Islet of Langerhans (tissue), 1 donor: ENCODE data around the gene DQX1.
"Not testable (repeated sequence)": the region's sequence is repeated elsewhere in the genome, so short reads cannot be mapped to it uniquely, and the experiment has no call there.

ENCODE experiments used
- FAIRE-seq: peaks from one replicate; lab custom pipeline; 2011; peaks lifted over from hg19 to GRCh38; lab: Jason Lieb, UNC

Gene DQX1

GRCh38 chr2:74496997-74497776 is 28.8 kb downstream of the DQX1 start:
- no peak for FAIRE-seq

DNA sequence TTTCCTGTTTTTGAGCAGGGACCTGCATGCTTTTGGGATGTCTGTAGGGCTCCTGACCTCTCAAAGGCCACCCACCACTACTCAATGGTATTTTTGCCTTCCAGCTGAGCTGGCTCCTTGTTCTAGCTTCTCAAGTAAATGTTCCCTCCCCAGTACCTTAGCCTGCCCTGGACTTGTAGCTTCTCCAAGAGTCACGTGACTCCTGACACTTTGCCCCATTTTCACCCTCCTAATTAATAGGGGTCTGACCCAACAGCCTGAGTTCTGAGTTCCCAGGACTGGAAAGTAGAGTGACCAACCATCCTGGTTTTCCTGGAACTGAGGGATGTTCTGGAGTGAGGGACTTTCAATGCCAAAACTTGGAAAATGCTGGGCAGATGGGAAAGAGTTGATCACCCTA is 30.6 kb downstream of the DQX1 start:
- no peak for FAIRE-seq

GRCh38 chr2:74493546-74493945 is 32.5 kb downstream of the DQX1 start:
- FAIRE-seq: no peak

DNA sequence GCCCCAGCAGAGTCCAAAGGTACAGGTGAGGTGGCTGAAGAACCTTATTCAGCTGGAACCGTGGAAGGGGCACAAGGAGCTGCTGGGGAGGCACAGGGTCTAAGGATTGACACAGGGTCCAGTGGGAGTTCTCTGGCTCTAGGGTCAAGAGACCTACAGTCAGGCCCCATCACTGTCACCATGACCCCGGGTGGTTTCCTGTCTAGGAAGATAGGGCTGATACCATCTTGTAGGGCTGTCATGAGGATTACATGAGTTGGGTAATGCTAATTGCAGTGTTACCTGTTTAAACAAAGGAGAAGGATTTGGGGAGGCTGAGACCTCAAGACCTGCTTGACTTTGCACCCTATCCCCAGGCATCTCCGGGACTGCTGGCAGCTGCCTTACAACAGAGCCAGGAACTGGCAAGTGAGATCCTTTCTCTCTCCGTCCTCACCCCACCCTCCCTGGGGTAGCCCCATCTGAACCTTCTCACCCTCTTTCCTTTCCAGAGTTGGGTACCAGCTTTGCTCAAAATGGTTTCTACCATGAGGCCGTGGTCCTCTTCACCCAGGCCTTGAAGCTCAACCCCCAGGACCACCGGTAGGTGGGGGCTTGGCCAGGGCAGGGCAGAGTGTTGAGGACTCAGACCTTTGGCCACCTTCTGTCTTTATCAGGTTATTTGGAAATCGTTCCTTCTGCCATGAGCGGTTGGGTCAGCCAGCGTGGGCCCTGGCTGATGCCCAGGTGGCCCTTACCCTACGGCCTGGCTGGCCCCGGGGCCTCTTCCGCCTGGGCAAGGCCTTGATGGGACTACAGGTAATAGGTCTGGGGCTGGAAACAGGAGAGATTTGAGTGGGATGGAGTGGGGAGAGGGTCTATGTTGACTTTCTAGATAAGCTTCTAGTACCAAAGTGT is 34.1 kb downstream of the DQX1 start:
- no peak for FAIRE-seq

GRCh38 chr2:74489906-74490305 is 36.1 kb downstream of the DQX1 start:
- no peak for FAIRE-seq

DNA sequence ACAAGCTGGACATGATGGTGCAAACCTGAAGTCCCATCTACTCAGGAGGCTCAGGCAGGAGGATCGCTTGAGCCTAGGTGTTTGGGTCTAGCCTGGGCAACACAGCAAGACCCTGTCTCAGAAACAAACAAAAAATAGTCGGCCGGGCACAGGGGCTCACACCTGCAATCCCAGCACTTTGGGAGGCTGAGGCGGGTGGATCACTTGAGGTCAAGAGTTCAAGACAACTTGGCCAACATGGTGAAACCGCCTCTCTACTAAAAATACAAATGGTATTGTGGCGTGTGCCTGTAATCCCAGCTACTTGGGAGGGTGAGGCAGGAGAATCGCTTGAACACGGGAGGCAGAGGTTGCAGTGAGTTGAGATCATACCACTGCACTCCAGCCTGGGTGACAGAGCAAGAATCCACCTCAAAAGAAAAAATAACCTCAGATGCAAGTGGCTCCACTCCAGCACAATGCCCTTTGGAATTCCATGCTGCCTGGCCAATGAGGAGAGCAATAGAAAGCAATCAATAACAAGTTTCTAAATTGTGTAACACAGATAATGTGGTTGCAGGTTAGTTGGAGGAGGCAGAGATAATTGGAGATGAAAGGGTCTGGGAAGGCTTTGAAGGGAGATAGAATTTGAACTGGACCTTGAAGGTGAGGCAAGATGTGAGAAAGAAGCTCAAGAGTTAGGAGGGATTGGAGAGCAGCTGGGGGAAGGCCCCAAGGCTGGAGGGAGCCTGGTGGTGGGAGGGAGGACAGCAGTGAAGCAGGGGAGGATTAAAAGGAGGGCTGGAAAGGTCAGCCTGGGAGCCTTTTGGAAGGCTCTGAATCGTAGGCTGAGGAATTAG is 37.2 kb downstream of the DQX1 start:
- FAIRE-seq: no peak

DNA sequence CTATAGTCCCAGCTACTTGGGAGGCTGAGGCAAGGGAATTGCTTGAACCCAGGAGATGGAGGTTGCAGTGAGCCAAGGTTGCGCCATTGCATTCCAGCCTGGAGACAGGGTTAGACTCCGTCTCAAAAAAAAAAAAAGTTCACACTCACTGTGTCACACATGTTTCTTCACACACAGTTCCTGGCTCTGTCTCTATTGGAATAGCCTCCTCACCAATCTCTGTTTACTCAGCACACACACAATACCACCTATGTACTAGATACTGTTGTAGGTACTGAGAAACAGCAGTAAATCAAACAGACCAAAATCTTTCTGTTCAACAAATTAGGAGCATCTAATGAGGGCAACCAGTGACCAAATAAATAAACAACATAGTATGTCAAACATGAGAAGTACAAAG is 39.9 kb downstream of the DQX1 start:
- no peak for FAIRE-seq

GRCh38 chr2:74483675-74484164 is 42.3 kb downstream of the DQX1 start:
- not testable (repeated sequence) for FAIRE-seq

DNA sequence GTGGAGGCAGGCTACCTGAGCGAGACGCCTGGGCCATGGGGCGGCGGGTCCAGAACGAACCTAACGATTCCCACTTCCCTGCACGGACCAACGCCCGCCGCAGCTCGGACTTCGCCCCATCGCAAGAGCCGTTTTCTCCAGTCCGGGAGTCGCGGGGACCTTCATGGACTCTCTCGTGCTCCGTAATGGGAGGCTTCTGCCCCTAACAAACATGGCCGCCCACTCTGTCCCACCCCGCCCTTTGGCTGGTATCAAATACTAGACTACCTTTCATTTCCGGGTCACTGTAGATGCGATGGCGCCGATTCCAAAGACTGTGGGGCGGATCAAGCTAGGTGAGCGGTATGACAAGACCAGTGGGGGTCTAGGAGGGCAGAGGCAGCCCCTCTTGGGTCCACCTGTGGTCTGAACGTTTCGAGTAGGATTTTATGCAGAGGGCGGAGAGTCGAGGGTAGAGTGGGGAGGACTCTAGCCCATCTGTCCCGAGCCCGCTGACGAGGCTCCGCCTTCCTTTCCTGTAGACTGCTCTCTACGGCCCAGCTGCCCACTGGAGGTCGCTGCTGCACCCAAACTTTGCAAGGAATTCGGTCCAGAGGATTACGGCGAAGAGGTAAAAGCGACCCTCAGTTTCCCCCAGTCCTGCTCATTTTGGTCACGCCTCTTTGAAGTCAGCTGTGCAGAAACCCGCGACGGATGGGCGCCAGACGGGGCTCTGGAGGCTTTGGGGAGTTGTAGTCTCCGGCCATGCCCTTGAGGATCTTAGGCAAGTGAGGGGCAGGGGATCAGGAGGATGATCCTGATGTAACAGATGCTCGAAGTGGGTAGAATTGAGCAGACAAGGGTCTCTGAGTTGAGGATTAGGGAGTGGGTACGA is 43.0 kb downstream of the DQX1 start, which contains the start of the genes CCDC142 and TTC31:
Gene CCDC142, minus strand, starts transcription at position 198 of the 874 bp plus-strand sequence. Its CDS starts 161 bp downstream, at position 37.
Gene TTC31, plus strand, starts transcription at position 281 of the 874 bp plus-strand sequence. Its CDS starts 15 bp downstream, at position 296.
- no peak for FAIRE-seq

GRCh38 chr2:74481961-74482800 is 43.9 kb downstream of the DQX1 start:
- no peak for FAIRE-seq

DNA sequence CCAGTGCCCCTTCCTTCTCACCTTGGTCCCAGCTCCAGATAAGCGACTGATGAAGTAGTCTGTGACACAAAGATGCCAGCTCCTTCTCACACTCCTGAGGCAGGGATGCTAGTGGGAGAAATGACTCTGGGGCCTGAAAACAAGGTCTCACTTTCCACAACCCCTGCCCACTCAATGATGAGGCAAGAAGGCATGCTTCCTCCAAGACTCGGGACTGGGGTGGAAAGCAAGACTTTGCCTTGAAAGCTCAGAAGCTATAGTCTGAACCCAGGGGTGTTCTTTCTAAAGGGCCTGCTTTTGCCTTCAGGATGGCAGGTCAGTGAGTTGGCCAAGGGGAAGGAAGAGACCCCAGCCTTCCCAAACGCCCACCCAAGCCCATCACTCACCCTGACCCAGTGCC is 44.6 kb downstream of the DQX1 start:
- FAIRE-seq: no peak

DNA sequence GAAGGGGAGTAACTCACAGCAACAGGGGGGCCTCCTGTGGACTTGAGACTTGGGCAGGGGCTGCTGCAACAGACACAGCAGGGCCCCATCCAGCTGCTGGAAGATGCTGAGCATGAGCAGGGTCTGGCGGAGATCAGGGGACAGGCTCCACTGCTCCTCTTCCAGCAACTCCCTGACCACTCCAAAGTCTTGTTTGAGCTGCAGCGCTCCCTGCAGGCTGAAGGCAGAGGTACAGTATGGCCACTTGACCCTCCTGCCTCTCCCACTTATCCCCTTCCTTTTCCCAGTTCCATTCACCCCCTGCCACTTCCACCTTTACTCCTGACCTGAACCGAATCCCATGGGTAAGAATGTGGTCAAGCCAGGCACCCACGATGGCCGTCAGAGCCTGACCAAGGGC is 51.1 kb downstream of the DQX1 start:
- no peak for FAIRE-seq

DNA sequence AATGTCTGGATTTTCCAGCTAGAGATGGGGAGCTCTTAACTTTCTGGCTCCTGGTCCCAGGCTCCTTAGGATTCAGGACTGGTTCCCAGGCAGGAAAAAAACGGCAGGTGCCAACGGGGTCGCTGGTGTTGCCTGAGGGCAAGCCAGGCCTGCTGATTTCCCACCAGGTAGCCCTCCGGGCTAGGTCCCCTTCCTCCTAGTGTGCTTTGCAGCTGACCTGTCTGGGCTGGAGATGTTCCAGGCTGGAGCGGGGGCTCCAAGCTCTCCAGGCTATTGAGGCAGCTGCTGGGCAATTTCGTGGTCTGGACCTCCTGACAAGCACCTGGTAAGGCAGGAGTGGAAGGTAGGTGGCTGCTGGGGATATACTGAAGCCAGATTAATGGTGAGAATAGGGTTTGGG is 51.5 kb downstream of the DQX1 start:
- FAIRE-seq: no peak

DNA sequence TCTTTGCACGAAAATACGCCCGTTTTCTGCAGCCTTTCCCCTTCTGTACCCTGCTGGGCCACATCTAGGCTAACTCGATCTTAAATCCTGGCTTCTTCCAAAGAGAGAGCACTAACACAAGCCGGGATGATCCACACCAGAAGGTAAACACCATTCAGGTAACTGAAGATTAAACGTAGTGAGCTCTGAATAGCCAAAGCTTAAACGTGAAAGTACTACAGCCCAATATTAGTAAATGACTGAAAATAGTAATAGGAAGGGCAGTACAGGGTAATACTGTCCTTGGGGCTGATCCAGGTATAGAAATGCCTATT is 53.1 kb downstream of the DQX1 start:
- no peak for FAIRE-seq

- FAIRE-seq: no peak
These were observed 53.7 kb downstream of the DQX1 start, which contains the start of gene MRPL53 for GRCh38 chr2:74472086-74472944. Gene MRPL53, minus strand, starts transcription at chr2:74472680. Its CDS starts 20 bp downstream, at chr2:74472660.

- no peak for FAIRE-seq
These were observed 54.5 kb downstream of the DQX1 start for GRCh38 chr2:74471332-74472065.

- FAIRE-seq: not testable (repeated sequence)
These were observed 55.3 kb downstream of the DQX1 start for GRCh38 chr2:74470742-74471141.
